PC-9 (cell line): Measurements from ENCODE around the gene FAM120A. TPM values are rescaled to one million over a fixed set of nuclear protein-coding genes. Genes with fewer than 3 reads are reported as not detected.
"Not testable (repeated sequence)": the region's sequence is repeated elsewhere in the genome, so short reads cannot be mapped to it uniquely, and the experiment has no call there.

ENCODE experiments used
- BruUV-seq: library from RNA; stranded (reverse); fragments of 400-500 nt; replicated peaks from 2 replicates; lab custom pipeline; 2021; lab: Mats Ljungman, UMichigan
- CTCF ChIA-PET: fragments of 300-600 bp; sonication (Branson Sonifier 250); formaldehyde crosslinking; loops from one replicate; lab custom pipeline; 2022; ENCODE audit warnings: antibody characterized with exemption; lab: Charles Lee
- POLR2A ChIA-PET: fragments of 300-600 bp; sonication (Branson Sonifier 250); formaldehyde crosslinking; loops from one replicate; lab custom pipeline; 2022; ENCODE audit warnings: antibody characterized with exemption; ENCODE audit not compliant: unreplicated experiment; lab: Charles Lee
- DNase-seq, 2 experiments: peaks; one replicate each; pipeline versions ENCODE4 v3.0.0 to v3.0.0-alpha.2; 2015 to 2022; ENCODE audit warnings: mixed read lengths in 1 of 2
- H2AFZ ChIP-seq: fragments of 200-600 bp; sonication (generic); 2 replicates; pipeline ENCODE4 v1.8.1; 2017; ENCODE audit warnings: antibody characterized with exemption
- H3F3A ChIP-seq: fragments of 200-600 bp; sonication (generic); 2 replicates; pipeline ENCODE4 v1.8.1; 2017; ENCODE audit warnings: antibody characterized with exemption, mild to moderate bottlenecking, low read depth; ENCODE audit not compliant: insufficient read depth
- H3K27ac ChIP-seq: fragments of 200-600 bp; sonication (generic); 2 replicates; pipeline ENCODE4 v1.6.1; 2016; ENCODE audit warnings: mixed run types
- H3K27me3 ChIP-seq: fragments of 200-600 bp; sonication (generic); 2 replicates; pipeline ENCODE4 v1.6.1; 2016; ENCODE audit warnings: low read depth, mixed run types; ENCODE audit not compliant: insufficient read depth
- H3K36me3 ChIP-seq: fragments of 200-600 bp; sonication (generic); 2 replicates; pipeline ENCODE4 v1.6.1; 2016; ENCODE audit warnings: low read depth, mixed run types
- H3K4me1 ChIP-seq: fragments of 200-600 bp; sonication (generic); replicated peaks from 2 replicates; pipeline ENCODE4 v1.6.1; 2016; ENCODE audit warnings: mixed run types; ENCODE audit not compliant: insufficient read depth
- H3K4me2 ChIP-seq: fragments of 200-600 bp; sonication (generic); 2 replicates; pipeline ENCODE4 v1.6.1; 2017; ENCODE audit warnings: mixed run types
- H3K4me3 ChIP-seq: fragments of 200-600 bp; sonication (generic); 2 replicates; pipeline ENCODE4 v1.6.1; 2016; ENCODE audit warnings: mixed run types
- H3K79me2 ChIP-seq: fragments of 200-600 bp; sonication (generic); 2 replicates; pipeline ENCODE4 v1.6.1; 2017; ENCODE audit warnings: low read depth, mixed run types
- H3K9me2 ChIP-seq: fragments of 200-600 bp; sonication (generic); 2 replicates; pipeline ENCODE4 v1.8.1; 2017; ENCODE audit warnings: mild to moderate bottlenecking; ENCODE audit not compliant: insufficient read depth
- H3K9me3 ChIP-seq: fragments of 200-600 bp; sonication (generic); 2 replicates; pipeline ENCODE4 v1.8.1; 2016; ENCODE audit warnings: low read depth; ENCODE audit not compliant: insufficient read depth
- H4K20me1 ChIP-seq: fragments of 200-600 bp; sonication (generic); 2 replicates; pipeline ENCODE4 v1.8.1; 2017; ENCODE audit not compliant: insufficient read depth
- EZH2 ChIP-seq: fragments of 200-600 bp; sonication (generic); IDR thresholded peaks from 2 replicates; pipeline ENCODE4 v1.8.0; 2017; ENCODE audit warnings: antibody characterized with exemption, low read depth
- intact Hi-C: fragments of 100-400 bp; cut with micrococcal nuclease; formaldehyde crosslinking; loops from one replicate; pipeline ENCODE4 v1.10.0; 2022; ENCODE audit not compliant: unreplicated experiment
- total RNA-seq: library from RNA; stranded (reverse); gene quantifications from 2 replicates; pipeline ENCODE4 v1.2.3, GENCODE V29; 2021
- TF ChIP-seq, protein P1 (sequence below): fragments of 200-600 bp; sonication (generic); conservative IDR thresholded peaks from 2 replicates; pipeline ENCODE4 v1.6.1; 2017; ENCODE audit warnings: mixed run types, antibody characterized with exemption, mild to moderate bottlenecking, moderate library complexity

FAM120A gene
- total RNA-seq, 1 experiment from 2014 or later = 171 TPM

GRCh38 chr9:93437996-93438395, 13.5 kb upstream of the FAM120A start:
- POLR2A ChIA-PET = no interaction called here
- H2AFZ ChIP-seq = no peak overlapping the region
- H3K4me3 ChIP-seq = no peak overlapping the region
- no peaks in the 10 kb centered on the region for H3K9me2 ChIP-seq
- no TSS peak for BruUV-seq
- CTCF ChIA-PET = no interaction called here
- intact Hi-C loops = loop anchor here (10.0 kb wide), 1 partner anchor 63 kb away; no protein-coding TSS in a partner anchor
- H3K36me3 ChIP-seq = no peaks in the 10 kb centered on the region
- no peak for DNase-seq
- no peaks in the 10 kb centered on the region for H3F3A ChIP-seq
- no peaks in the 10 kb centered on the region for H3K79me2 ChIP-seq
- H3K4me1 ChIP-seq = peaks cover 1% of the 10 kb centered on the region; the same call in 1 of the 2 replicates
- TF ChIP-seq EZH2 = no peak
- TF ChIP-seq, protein P1, sequence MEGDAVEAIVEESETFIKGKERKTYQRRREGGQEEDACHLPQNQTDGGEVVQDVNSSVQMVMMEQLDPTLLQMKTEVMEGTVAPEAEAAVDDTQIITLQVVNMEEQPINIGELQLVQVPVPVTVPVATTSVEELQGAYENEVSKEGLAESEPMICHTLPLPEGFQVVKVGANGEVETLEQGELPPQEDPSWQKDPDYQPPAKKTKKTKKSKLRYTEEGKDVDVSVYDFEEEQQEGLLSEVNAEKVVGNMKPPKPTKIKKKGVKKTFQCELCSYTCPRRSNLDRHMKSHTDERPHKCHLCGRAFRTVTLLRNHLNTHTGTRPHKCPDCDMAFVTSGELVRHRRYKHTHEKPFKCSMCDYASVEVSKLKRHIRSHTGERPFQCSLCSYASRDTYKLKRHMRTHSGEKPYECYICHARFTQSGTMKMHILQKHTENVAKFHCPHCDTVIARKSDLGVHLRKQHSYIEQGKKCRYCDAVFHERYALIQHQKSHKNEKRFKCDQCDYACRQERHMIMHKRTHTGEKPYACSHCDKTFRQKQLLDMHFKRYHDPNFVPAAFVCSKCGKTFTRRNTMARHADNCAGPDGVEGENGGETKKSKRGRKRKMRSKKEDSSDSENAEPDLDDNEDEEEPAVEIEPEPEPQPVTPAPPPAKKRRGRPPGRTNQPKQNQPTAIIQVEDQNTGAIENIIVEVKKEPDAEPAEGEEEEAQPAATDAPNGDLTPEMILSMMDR = no peak
- H3K9me3 ChIP-seq = no peaks in the 10 kb centered on the region
- no peak overlapping the region for H3K4me2 ChIP-seq
- H3K27ac ChIP-seq = no peak overlapping the region
- H4K20me1 ChIP-seq = no peaks in the 10 kb centered on the region
- no peaks in the 10 kb centered on the region for H3K27me3 ChIP-seq

- POLR2A ChIA-PET = not testable (repeated sequence)
Measured at GRCh38 chr9:93439301-93439700, 12.2 kb upstream of the FAM120A start.

GRCh38 chr9:93440896-93441580, 10.4 kb upstream of the FAM120A start:
- no TSS peak for BruUV-seq
- Histone ChIP-seq H3K4me2 (no peak overlapping the region), H3K9me2 (no peaks in the 10 kb centered on the region), H3K27me3 (no peaks in the 10 kb centered on the region), H3K27ac (no peak overlapping the region), H3K4me1 (peaks cover 13% of the 10 kb centered on the region), H3K4me3 (no peak overlapping the region), H3F3A (0 out of 2 replicates have a peak, but pooled peaks cover 11% of the 10 kb centered on the region), H2AFZ (no peak overlapping the region), H3K9me3 (no peaks in the 10 kb centered on the region), H3K36me3 (peaks cover 6% of the 10 kb centered on the region; the same call in 1 of the 2 replicates), H4K20me1 (no peaks in the 10 kb centered on the region), H3K79me2 (no peaks in the 10 kb centered on the region)
- CTCF ChIA-PET = no interaction called here
- no peak for TF ChIP-seq EZH2
- TF ChIP-seq, protein P1 = no peak
- intact Hi-C loops = no loop called here
- DNase-seq = no peak
- POLR2A ChIA-PET = no interaction called here

More at GRCh38 chr9:93439301-93439700, 12.2 kb upstream of the FAM120A start:
- H3K4me2 ChIP-seq, BruUV-seq, H3F3A ChIP-seq, H4K20me1 ChIP-seq, H3K9me3 ChIP-seq, H3K27ac ChIP-seq, H3K36me3 ChIP-seq, H3K79me2 ChIP-seq, DNase-seq, H2AFZ ChIP-seq, CTCF ChIA-PET, H3K9me2 ChIP-seq, H3K27me3 ChIP-seq, H3K4me3 ChIP-seq: not testable (repeated sequence)
- peaks cover 13% of the 10 kb centered on the region for H3K4me1 ChIP-seq
- intact Hi-C loops = loop anchor here (10.0 kb wide), 1 partner anchor 64 kb away; no protein-coding TSS in a partner anchor
